GM19468 (cell line): ENCODE results near the gene FES.
"Not testable (repeated sequence)": the region's sequence is repeated elsewhere in the genome, so short reads cannot be mapped to it uniquely, and the experiment has no call there.

Experiments
- ATAC-seq: cut with Tn5 transposase; IDR thresholded peaks from one replicate; pipeline ENCODE4 v1.9.1; 2021; ENCODE audit warnings: mild to moderate bottlenecking, moderate library complexity, moderate number of reproducible peaks; ENCODE audit not compliant: unreplicated experiment; ENCODE audit errors: extremely low read depth

The FES gene

GRCh38 chr15:90873998-90874605 is 10.2 kb upstream of the FES start:
- no peak for ATAC-seq

- not testable (repeated sequence) for ATAC-seq
These were observed 9.3 kb upstream of the FES start for GRCh38 chr15:90874986-90875385.

GRCh38 chr15:90875549-90875981 is 8.7 kb upstream of the FES start:
- ATAC-seq, result no peak

GRCh38 chr15:90876046-90876445 is 8.3 kb upstream of the FES start:
- no peak for ATAC-seq

GRCh38 chr15:90876512-90877170 is 7.7 kb upstream of the FES start:
- no peak for ATAC-seq

GRCh38 chr15:90877315-90877714 is 7.0 kb upstream of the FES start:
- no peak for ATAC-seq

- ATAC-seq, result no peak
These were observed 6.3 kb upstream of the FES start for GRCh38 chr15:90877996-90878395.

GRCh38 chr15:90878660-90879059 is 5.6 kb upstream of the FES start:
- no peak for ATAC-seq

GRCh38 chr15:90879730-90880366 is 4.5 kb upstream of the FES start:
- ATAC-seq, result no peak

GRCh38 chr15:90880381-90881145 is 3.7 kb upstream of the FES start:
- ATAC-seq, result no peak

GRCh38 chr15:90881181-90881977 is 2.9 kb upstream of the FES start:
- ATAC-seq, result no peak

GRCh38 chr15:90881978-90882721 is 2.2 kb upstream of the FES start:
- ATAC-seq, result no peak

- no peak for ATAC-seq
These were observed 1.4 kb upstream of the FES start for GRCh38 chr15:90882781-90883525.

- ATAC-seq, result no peak
These were observed 753 bp upstream of the FES start for GRCh38 chr15:90883526-90883975.

GRCh38 chr15:90884719-90885431 is 571 bp downstream of the FES start:
- ATAC-seq, result no peak

- no peak for ATAC-seq
These were observed 1.4 kb downstream of the FES start for GRCh38 chr15:90885432-90886290.

GRCh38 chr15:90886291-90886614 is 1.9 kb downstream of the FES start:
- ATAC-seq, result no peak
